ENCODE measurements around the gene SLC30A7.
"Not testable (repeated sequence)": the region's sequence is repeated elsewhere in the genome, so short reads cannot be mapped to it uniquely, and the experiment has no call there.

The SLC30A7 gene

GRCh38 chr1:100941098-100941527, 45.2 kb downstream of the SLC30A7 start:
- DNase-seq (ENCODE audit: low spot score): no peak

GRCh38 chr1:100941580-100942216, 45.8 kb downstream of the SLC30A7 start:
- DNase-seq (ENCODE audit: low spot score): no peak

GRCh38 chr1:100942304-100943046, 46.6 kb downstream of the SLC30A7 start:
- no peak for DNase-seq (ENCODE audit: low spot score)

GRCh38 chr1:100943533-100943932, 47.6 kb downstream of the SLC30A7 start:
- DNase-seq (ENCODE audit: low spot score): no peak

- DNase-seq (ENCODE audit: low spot score): not testable (repeated sequence)
Measured at GRCh38 chr1:100946064-100946463, 50.2 kb downstream of the SLC30A7 start.

- not testable (repeated sequence) for DNase-seq (ENCODE audit: low spot score)
Measured at GRCh38 chr1:100947816-100948215, 51.9 kb downstream of the SLC30A7 start.

- not testable (repeated sequence) for DNase-seq (ENCODE audit: low spot score)
Measured at GRCh38 chr1:100948721-100949405, 53.0 kb downstream of the SLC30A7 start.

GRCh38 chr1:100949515-100950158, 53.7 kb downstream of the SLC30A7 start:
- DNase-seq (ENCODE audit: low spot score): peak; percentile 56

- DNase-seq (ENCODE audit: low spot score): no peak
Measured at GRCh38 chr1:100950337-100950736, 54.4 kb downstream of the SLC30A7 start.

- no peak for DNase-seq (ENCODE audit: low spot score)
Measured at GRCh38 chr1:100950781-100951180, 54.9 kb downstream of the SLC30A7 start.

- no peak for DNase-seq (ENCODE audit: low spot score)
Measured at GRCh38 chr1:100952104-100952745, 56.3 kb downstream of the SLC30A7 start.

GRCh38 chr1:100952970-100953369, 57.1 kb downstream of the SLC30A7 start:
- DNase-seq (ENCODE audit: low spot score): peak; percentile 25

GRCh38 chr1:100953960-100954730, 58.3 kb downstream of the SLC30A7 start:
- DNase-seq (ENCODE audit: low spot score): no peak

- DNase-seq (ENCODE audit: low spot score): peak; percentile 22
Measured at GRCh38 chr1:100955322-100955721, 59.4 kb downstream of the SLC30A7 start.

GRCh38 chr1:100959502-100960060, 63.7 kb downstream of the SLC30A7 start:
- DNase-seq (ENCODE audit: low spot score): peak; percentile 13

GRCh38 chr1:100960098-100960497, 64.2 kb downstream of the SLC30A7 start:
- DNase-seq (ENCODE audit: low spot score): no peak

GRCh38 chr1:100968621-100969020, 72.7 kb downstream of the SLC30A7 start:
- no peak for DNase-seq (ENCODE audit: low spot score)

- no peak for DNase-seq (ENCODE audit: low spot score)
Measured at GRCh38 chr1:100969327-100969726, 73.4 kb downstream of the SLC30A7 start.

GRCh38 chr1:100971021-100971420, 75.1 kb downstream of the SLC30A7 start:
- DNase-seq (ENCODE audit: low spot score): no peak

GRCh38 chr1:100972185-100972584, 76.3 kb downstream of the SLC30A7 start:
- DNase-seq (ENCODE audit: low spot score): no peak

- no peak for DNase-seq (ENCODE audit: low spot score)
Measured at GRCh38 chr1:100976936-100977335, 81.0 kb downstream of the SLC30A7 start.

Measured in kidney tubule cell (primary cell).